PC-9 (cell line): ENCODE data around the gene SUFU. TPM values are rescaled to one million over a fixed set of nuclear protein-coding genes. Genes with fewer than 3 reads are reported as not detected.
"Not testable (repeated sequence)": the region's sequence is repeated elsewhere in the genome, so short reads cannot be mapped to it uniquely, and the experiment has no call there.

Source experiments
- Bru-seq: library from RNA; stranded (reverse); fragments of 400-500 nt; gene quantifications from one replicate; lab custom pipeline; 2021; lab: Mats Ljungman, UMichigan
- BruChase-seq, 2 experiments: library from RNA; stranded (reverse); fragments of 400-500 nt; gene quantifications; one replicate each; lab custom pipeline; 2021; lab: Mats Ljungman, UMichigan
- BruUV-seq: library from RNA; stranded (reverse); fragments of 400-500 nt; replicated peaks from 2 replicates; lab custom pipeline; 2021; lab: Mats Ljungman, UMichigan
- CTCF ChIA-PET: fragments of 300-600 bp; sonication (Branson Sonifier 250); formaldehyde crosslinking; loops from one replicate; lab custom pipeline; 2022; ENCODE audit warnings: antibody characterized with exemption; lab: Charles Lee
- POLR2A ChIA-PET: fragments of 300-600 bp; sonication (Branson Sonifier 250); formaldehyde crosslinking; loops from one replicate; lab custom pipeline; 2022; ENCODE audit warnings: antibody characterized with exemption; ENCODE audit not compliant: unreplicated experiment; lab: Charles Lee
- DNase-seq, 2 experiments: peaks; one replicate each; pipeline versions ENCODE4 v3.0.0 to v3.0.0-alpha.2; 2015 to 2022; ENCODE audit warnings: mixed read lengths in 1 of 2
- H2AFZ ChIP-seq: fragments of 200-600 bp; sonication (generic); 2 replicates; pipeline ENCODE4 v1.8.1; 2017; ENCODE audit warnings: antibody characterized with exemption
- H3F3A ChIP-seq: fragments of 200-600 bp; sonication (generic); 2 replicates; pipeline ENCODE4 v1.8.1; 2017; ENCODE audit warnings: antibody characterized with exemption, mild to moderate bottlenecking, low read depth; ENCODE audit not compliant: insufficient read depth
- H3K27ac ChIP-seq: fragments of 200-600 bp; sonication (generic); 2 replicates; pipeline ENCODE4 v1.6.1; 2016; ENCODE audit warnings: mixed run types
- H3K27me3 ChIP-seq: fragments of 200-600 bp; sonication (generic); 2 replicates; pipeline ENCODE4 v1.6.1; 2016; ENCODE audit warnings: low read depth, mixed run types; ENCODE audit not compliant: insufficient read depth
- H3K36me3 ChIP-seq: fragments of 200-600 bp; sonication (generic); 2 replicates; pipeline ENCODE4 v1.6.1; 2016; ENCODE audit warnings: low read depth, mixed run types
- H3K4me1 ChIP-seq: fragments of 200-600 bp; sonication (generic); replicated peaks from 2 replicates; pipeline ENCODE4 v1.6.1; 2016; ENCODE audit warnings: mixed run types; ENCODE audit not compliant: insufficient read depth
- H3K4me2 ChIP-seq: fragments of 200-600 bp; sonication (generic); 2 replicates; pipeline ENCODE4 v1.6.1; 2017; ENCODE audit warnings: mixed run types
- H3K4me3 ChIP-seq: fragments of 200-600 bp; sonication (generic); 2 replicates; pipeline ENCODE4 v1.6.1; 2016; ENCODE audit warnings: mixed run types
- H3K79me2 ChIP-seq: fragments of 200-600 bp; sonication (generic); 2 replicates; pipeline ENCODE4 v1.6.1; 2017; ENCODE audit warnings: low read depth, mixed run types
- H3K9me2 ChIP-seq: fragments of 200-600 bp; sonication (generic); 2 replicates; pipeline ENCODE4 v1.8.1; 2017; ENCODE audit warnings: mild to moderate bottlenecking; ENCODE audit not compliant: insufficient read depth
- H3K9me3 ChIP-seq: fragments of 200-600 bp; sonication (generic); 2 replicates; pipeline ENCODE4 v1.8.1; 2016; ENCODE audit warnings: low read depth; ENCODE audit not compliant: insufficient read depth
- H4K20me1 ChIP-seq: fragments of 200-600 bp; sonication (generic); 2 replicates; pipeline ENCODE4 v1.8.1; 2017; ENCODE audit not compliant: insufficient read depth
- CTCF ChIP-seq: fragments of 200-600 bp; sonication (generic); conservative IDR thresholded peaks from 2 replicates; pipeline ENCODE4 v1.6.1; 2017; ENCODE audit warnings: mixed run types, antibody characterized with exemption, mild to moderate bottlenecking, moderate library complexity
- EZH2 ChIP-seq: fragments of 200-600 bp; sonication (generic); IDR thresholded peaks from 2 replicates; pipeline ENCODE4 v1.8.0; 2017; ENCODE audit warnings: antibody characterized with exemption, low read depth
- intact Hi-C: fragments of 100-400 bp; cut with micrococcal nuclease; formaldehyde crosslinking; loops from one replicate; pipeline ENCODE4 v1.10.0; 2022; ENCODE audit not compliant: unreplicated experiment
- long read RNA-seq: library from polyadenylated mRNA; stranded (forward); transcript quantifications from one replicate; pipeline ENCODE4 v2.0.0, GENCODE V29; 2022
- total RNA-seq: library from RNA; stranded (reverse); gene quantifications from 2 replicates; pipeline ENCODE4 v1.2.3, GENCODE V29; 2021

The SUFU gene
- 16.9 and 20.2 TPM in 2 replicates for total RNA-seq
- Bru-seq, nascent RNA, result percentile 57 among the genes with signal in this experiment
- BruChase-seq, experiment 1, labeled RNA remaining after a 2-hour chase, result percentile 55 among the genes with signal in this experiment
- percentile 54 among the genes with signal in this experiment for BruChase-seq, experiment 2, labeled RNA remaining after a 6-hour chase
- long read RNA-seq, partial matches to known transcripts, result 3 of 16 reads
- long read RNA-seq, other reads (novel, unspliced or antisense), result 13 of 16 reads

GRCh38 chr10:102503264-102504178 is at the start of gene SUFU:
TSS of gene SUFU (plus strand) at chr10:102503972. CDS start at chr10:102504153, 181 bp downstream.
- Histone ChIP-seq H3K36me3 (no peaks in the 10 kb centered on the region), H3K4me1 (peaks cover 34% of the 10 kb centered on the region), H3K9me2 (no peaks in the 10 kb centered on the region), H3K4me3 (peak within 1 kb of the TSS; percentile 74), H3K27me3 (no peaks in the 10 kb centered on the region), H3F3A (peaks cover 16% of the 10 kb centered on the region), H4K20me1 (peaks cover 10% of the 10 kb centered on the region), H3K9me3 (no peaks in the 10 kb centered on the region), H3K4me2 (peak within 1 kb of the TSS; percentile 91), H3K27ac (no peak within 1 kb of the TSS), H2AFZ (peak within 1 kb of the TSS; percentile 79), H3K79me2 (peaks cover 64% of the 10 kb centered on the region)
- BruUV-seq, result no TSS peak
- intact Hi-C loops, result loop anchor here (2.0 to 10.0 kb wide), 4 partner anchors 79 to 349 kb away; partner anchors contain the start of genes ARL3, NOLC1 and SFXN2
- ChIA-PET POLR2A (interaction anchor here (0.5 to 0.7 kb wide), 3 partner anchors 267 to 685 kb away, joined by 3 to 8 read pairs (median 3); no protein-coding TSS in a partner anchor), CTCF (interaction anchor here (0.7 to 1.9 kb wide), 3 partner anchors 80 to 1442 kb away, joined by 3 to 5 read pairs (median 5); partner anchors contain the start of gene KAZALD1)
- TF ChIP-seq CTCF (peak; percentile 79), EZH2 (no peak)
- peak; percentile 85 to 88 for DNase-seq

GRCh38 chr10:102454662-102455487 is 48.9 kb upstream of the SUFU start:
- Histone ChIP-seq H3K4me1 (peaks cover 13% of the 10 kb centered on the region), H3K79me2 (peaks cover 20% of the 10 kb centered on the region)
- CTCF ChIA-PET, H3K4me3 ChIP-seq, POLR2A ChIA-PET, H3K27me3 ChIP-seq, H3K9me2 ChIP-seq, H3F3A ChIP-seq, H3K36me3 ChIP-seq, H3K27ac ChIP-seq, H4K20me1 ChIP-seq, H3K9me3 ChIP-seq, DNase-seq, H3K4me2 ChIP-seq, BruUV-seq, H2AFZ ChIP-seq, intact Hi-C loops: not testable (repeated sequence)

DNA sequence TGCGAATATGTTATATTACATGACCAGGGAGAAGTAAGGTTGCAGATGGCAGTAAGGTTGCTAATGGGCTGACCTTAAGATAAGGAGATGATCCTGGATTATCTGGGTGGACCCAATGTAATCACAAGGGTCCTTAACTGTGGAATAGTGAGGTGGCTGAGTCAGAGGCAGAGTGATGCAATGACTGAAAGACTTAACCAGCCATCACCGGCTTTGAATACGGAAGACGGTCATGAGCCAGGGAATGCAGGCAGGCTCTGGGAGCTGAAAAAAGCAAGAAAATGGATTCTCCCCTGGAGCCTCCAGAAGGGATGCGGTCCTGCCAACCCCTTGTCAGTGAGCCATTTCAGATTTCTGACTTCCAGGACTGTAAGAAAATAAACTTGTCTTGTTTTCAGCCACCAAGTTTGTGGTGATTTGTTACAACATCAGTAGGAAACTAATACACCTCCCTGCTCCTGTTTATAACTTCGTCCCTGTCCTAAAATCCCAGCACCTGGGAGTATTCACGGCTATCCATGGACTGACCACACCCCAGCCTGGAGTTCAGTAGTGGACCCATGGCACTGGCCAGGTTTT is 47.8 kb upstream of the SUFU start:
- ChIA-PET CTCF (no interaction called here), POLR2A (no interaction called here)
- intact Hi-C loops, result no loop called here
- no peaks in the 10 kb centered on the region for H4K20me1 ChIP-seq
- no peaks in the 10 kb centered on the region for H3K27me3 ChIP-seq
- H3K4me1 ChIP-seq, result peaks cover 13% of the 10 kb centered on the region
- H3K79me2 ChIP-seq, result peaks cover 18% of the 10 kb centered on the region
- H3K9me2 ChIP-seq, result no peaks in the 10 kb centered on the region
- no peaks in the 10 kb centered on the region for H3K36me3 ChIP-seq
- no peak for TF ChIP-seq EZH2
- no peak for TF ChIP-seq CTCF
- H3K27ac ChIP-seq, result peak overlapping the region; percentile 41; the same call in 1 of the 2 replicates
- no TSS peak for BruUV-seq
- DNase-seq, result no peak
- no peak overlapping the region for H3K4me3 ChIP-seq
- no peak overlapping the region for H2AFZ ChIP-seq
- peaks cover 7% of the 10 kb centered on the region; the same call in 1 of the 2 replicates for H3F3A ChIP-seq
- H3K4me2 ChIP-seq, result no peak overlapping the region
- H3K9me3 ChIP-seq, result no peaks in the 10 kb centered on the region
